Activated effector memory CD4-positive, alpha-beta T cell treated with Interleukin-2 at 50 U/mL for 16 hours (primary cell): Measurements from ENCODE around the gene KMT2D.
"Not testable (repeated sequence)": the region's sequence is repeated elsewhere in the genome, so short reads cannot be mapped to it uniquely, and the experiment has no call there.

Experiments
- DNase-seq: peaks from one replicate; pipeline ENCODE4 v3.0.0-alpha.2; 2020

The KMT2D gene

GRCh38 chr12:49086116-49086515 is 25.5 kb upstream of the KMT2D start:
- no peak for DNase-seq

DNA sequence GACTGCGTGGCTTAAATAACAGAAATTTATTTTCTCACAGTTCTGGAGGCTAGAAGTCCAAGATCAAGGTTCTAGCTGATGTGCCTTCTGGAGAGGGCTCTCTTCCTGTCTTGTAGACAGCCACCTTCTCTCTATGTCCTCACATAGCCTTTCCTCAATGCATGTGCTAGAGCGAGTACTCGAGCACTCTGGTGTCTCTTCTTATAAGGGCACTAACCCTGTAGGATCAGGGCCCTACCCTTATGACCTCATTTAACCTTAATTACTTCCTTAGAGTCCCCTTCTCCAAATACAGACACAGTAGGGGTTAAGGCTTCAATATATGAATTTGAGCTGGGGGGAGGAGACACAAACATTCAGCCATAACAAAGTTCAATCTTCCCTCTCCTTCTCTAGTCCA is 23.8 kb upstream of the KMT2D start:
- DNase-seq, result no peak

GRCh38 chr12:49079793-49080192 is 19.2 kb upstream of the KMT2D start:
- DNase-seq, result no peak

GRCh38 chr12:49070971-49071370 is 10.4 kb upstream of the KMT2D start:
- no peak for DNase-seq

DNA sequence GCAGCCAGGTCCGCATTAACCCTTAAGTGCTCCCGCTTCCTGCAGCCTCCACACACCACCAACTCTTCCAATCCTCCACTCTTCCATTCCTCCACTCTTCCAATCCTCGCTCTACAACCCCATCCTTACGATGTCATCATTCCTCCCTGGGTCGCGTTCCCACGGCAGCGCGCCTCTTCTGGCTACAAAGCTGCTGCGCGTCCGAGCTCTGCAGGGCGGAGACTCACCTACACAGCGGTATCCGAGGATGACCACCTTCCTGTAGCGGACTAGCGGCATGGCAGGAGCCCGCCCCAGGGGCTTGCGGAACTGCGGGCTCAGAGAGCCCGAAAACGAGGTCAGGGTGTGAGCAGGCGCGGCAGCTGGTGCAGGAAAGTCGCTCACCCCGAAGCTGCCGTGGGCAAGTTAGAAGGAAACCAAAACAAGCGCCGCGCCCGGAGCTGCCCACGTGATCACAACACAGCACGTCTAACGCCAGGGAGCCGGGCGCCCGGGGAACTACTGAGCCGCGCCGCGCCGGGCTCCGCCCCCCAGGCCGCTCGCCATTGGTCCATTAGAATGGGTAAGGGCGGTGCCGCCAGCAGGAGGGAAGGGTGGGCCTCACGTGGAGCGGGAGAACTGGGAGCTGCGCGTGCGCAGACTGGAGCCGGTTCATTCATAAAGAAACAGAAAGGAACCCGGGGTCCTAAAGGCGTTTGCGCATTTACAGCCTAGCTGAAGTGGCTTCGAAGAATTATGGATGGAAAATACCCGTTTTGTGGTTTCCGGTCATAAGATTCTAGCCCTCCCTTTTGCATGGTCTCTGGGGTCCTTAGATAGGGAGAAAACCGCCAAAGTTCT is 9.1 kb upstream of the KMT2D start, which contains the start of gene RHEBL1:
TSS of gene RHEBL1 (minus strand) at position 473 of the 840 bp plus-strand sequence. CDS start at position 279, 194 bp downstream.
- DNase-seq, result peak; percentile 97

- no peak for DNase-seq
Observed at GRCh38 chr12:49068879-49069506, 8.4 kb upstream of the KMT2D start.

DNA sequence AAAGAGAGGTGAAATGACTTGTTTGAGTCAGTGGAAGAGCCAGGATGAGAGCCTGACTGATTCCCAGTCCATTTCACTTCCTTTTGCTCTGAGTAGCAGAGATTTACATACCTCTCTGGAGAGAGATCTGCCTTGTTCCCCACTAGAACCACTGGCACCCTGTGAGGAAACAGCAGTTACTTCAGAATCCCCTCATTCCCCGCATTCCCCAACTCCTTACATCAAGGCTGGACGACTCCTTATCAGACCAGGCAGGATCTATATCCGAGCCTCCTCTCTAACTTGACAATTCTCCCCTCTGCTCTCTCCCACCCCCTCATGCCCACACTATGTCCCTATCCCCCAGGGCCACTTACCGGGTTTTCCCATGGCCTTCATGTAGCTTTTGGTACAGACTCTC is 5.5 kb upstream of the KMT2D start:
- no peak for DNase-seq

DNA sequence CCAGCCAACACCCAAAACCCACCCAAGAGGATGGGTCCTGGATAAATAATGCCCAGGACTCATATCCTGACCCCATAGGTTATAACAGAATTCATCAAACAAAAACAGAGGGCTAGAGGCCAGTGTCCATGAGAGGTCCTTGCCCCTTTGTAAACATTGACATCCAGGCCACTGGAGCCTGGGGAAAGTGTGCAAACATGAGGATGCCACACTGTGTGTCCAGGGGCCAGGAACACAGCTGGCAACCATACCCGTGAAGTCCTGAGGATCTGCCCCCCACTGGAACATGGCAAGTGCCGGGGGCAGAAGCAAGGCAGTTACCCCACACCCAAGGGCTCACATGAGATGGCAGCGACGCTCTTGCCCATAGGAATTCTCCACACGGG is 4.2 kb upstream of the KMT2D start:
- no peak for DNase-seq

DNA sequence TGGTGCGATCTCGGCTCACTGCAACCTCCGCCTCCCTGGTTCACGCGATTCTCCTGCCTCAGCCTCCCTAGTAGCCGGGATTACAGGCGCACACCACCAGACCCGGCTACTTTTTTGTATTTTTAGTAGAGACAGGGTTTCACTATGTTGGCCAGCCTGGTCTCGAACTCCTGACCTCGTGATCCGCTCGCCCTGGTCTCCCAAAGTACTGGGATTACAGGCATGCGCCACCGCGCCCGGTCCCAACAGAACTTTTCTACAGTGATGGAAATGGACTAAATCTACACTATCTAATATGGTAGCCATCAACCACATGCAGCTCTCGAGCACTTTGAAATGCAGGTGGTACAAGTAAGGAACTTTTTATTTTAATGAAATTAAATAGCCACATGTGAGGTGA is 1.3 kb upstream of the KMT2D start:
- DNase-seq, result not testable (repeated sequence)

DNA sequence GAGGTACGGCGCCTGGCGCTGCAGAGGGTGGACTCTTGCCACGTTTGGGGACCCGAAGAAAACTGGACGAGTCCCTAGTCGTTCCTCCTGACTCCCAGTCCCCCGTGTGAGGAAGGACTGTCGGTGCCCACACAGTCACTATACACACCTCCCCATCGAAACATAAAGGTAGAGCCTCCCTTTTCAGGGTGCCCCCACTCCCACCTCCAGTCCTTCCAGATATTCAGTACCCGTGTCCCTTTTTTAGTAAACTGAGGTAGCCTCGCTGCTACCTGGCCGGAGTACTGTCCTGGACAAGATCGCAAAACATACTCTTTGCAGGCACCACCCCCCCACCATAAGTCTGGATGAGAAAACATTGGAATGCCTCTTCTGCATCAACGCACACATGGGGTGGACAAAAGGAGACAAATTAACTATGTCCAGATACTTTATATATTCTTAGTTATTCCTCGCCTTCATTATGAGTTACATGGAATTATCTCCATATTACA is 610 bp upstream of the KMT2D start:
- no peak for DNase-seq

- DNase-seq, result no peak
Observed at GRCh38 chr12:49059299-49060171, 1.1 kb downstream of the KMT2D start.

GRCh38 chr12:49059045-49059298 is 1.6 kb downstream of the KMT2D start:
- DNase-seq, result no peak

DNA sequence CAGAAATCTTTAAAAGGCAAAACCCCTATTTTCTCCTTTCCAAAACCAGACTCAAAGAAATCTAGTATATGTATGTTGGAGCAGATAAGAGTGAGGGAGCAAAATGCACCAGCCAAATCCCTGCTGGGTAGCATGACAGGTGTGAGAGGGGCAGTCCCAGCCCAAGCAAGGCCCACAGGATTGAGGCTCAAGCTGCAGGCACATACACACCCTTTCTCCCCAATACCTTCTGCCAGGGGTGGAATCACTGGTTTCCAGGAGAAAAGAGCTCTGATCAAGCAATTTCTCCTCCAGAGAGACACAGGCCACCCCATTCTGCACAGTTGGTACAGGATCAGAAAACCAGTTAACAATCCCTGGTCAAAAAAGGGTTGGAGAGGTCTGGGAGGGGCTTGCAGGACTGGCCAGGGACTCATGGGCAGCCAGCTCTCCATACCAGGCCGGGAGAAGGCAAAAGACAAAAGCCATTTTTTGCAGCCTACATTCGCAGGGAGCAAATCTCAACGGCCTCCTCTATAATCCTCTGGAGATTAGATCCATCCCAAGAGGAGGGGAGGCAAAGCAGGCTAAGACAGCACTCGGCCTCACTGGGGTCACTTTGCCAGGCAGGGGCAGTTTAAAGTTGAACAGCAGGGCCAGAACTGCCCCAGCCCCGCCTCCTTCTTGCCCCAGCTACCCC is 2.1 kb downstream of the KMT2D start:
- DNase-seq, result no peak

DNA sequence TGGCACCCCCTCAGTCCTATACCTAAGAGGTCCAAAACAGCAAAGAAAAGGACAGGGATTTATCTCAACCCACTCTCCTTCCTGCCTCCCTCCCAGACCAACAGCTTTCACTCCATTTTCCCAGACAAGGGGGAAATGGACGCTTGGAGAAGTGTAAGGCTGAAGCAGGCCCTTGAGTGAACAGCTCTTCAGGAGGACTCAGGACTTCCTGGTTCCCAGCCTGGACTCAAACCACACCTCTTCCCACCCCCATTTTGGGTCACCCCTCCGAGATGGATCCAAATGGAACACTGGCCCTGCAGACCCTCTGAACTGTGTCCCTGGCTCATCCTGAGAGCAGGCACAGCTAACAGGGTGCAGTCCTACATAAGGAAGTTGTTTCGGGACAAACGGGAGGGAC is 2.7 kb downstream of the KMT2D start:
- DNase-seq, result no peak

- DNase-seq, result peak; percentile 34
Observed at GRCh38 chr12:49055978-49056754, 4.4 kb downstream of the KMT2D start.

- no peak for DNase-seq
Observed at GRCh38 chr12:49055092-49055491, 5.5 kb downstream of the KMT2D start.

DNA sequence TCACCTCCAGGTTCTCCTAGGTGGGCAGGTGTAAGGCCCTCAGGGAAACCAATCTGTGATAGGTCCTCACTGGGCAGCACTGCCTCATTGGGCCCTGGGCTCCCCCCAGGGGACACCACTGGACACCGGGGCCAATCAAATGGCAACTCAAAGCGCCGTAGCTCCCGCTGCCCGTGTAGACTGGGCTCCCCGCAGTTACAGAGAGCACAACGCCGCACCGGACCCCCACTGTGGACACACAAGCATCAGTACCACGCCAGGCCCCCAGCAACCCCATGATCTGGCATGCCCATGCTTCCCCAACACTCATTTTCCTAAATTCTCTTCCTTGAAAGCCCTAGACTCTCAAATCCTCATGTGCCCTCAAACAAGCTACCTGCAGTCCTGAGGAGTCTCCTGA is 6.1 kb downstream of the KMT2D start:
- DNase-seq, result no peak

DNA sequence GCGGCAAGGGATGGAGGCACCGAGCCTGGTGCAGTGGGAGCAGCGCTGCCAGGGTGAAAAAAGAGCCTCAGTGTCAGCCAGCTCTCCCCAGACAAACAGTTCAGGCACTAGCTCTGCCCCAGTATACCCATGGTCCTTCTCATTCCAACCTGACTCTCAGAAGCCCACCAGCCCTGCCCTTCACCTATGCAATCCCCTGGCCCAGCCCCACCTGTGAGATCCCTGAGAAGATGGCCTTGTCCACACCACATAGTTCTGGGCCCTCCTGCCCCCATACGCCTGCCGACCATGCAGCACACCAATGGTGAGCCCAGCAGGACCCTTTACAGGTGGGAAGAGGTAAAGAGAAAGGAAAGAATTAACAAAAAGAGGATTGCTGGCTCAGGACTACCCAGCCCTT is 6.5 kb downstream of the KMT2D start:
- no peak for DNase-seq

- DNase-seq, result no peak
Observed at GRCh38 chr12:49052451-49053208, 8.0 kb downstream of the KMT2D start.

- no peak for DNase-seq
Observed at GRCh38 chr12:49051777-49052438, 8.7 kb downstream of the KMT2D start.

DNA sequence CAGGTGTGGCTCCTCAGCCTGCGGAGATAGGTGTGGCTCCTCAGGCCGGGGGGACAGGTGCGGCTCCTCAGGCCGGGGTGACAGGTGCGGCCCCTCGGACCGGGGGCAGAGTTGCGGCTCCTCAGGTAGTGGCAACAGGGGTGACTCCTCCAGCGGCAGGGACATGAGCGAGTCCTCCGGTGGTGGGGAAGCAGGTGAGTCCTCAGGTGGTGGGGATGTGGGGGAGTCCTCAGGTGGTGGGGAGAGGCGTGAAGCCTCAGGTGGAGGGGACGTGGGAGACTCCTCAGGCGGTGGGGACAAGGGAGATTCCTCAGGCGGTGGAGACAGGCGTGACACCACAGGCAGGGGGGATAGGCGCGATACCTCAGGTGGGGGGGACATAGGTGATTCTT is 9.2 kb downstream of the KMT2D start:
- no peak for DNase-seq
